GM13976 (cell line): ENCODE results near the gene RPA3.

ENCODE experiments used
- DNase-seq: peaks from one replicate; pipeline ENCODE4 v3.0.0; 2012; ENCODE audit warnings: low spot score
- CTCF ChIP-seq: IDR thresholded peaks from 2 replicates; pipeline ENCODE4 v1.5.1; 2012; ENCODE audit warnings: borderline replicate concordance, mild to moderate bottlenecking; ENCODE audit not compliant: insufficient read depth; ENCODE audit errors: extremely low read depth, missing control alignments, control extremely low read depth
- in situ Hi-C: fragments of 300-500 bp; cut with MboI; formaldehyde crosslinking; loops from one replicate; pipeline ENCODE4 v1.12.0; 2022; ENCODE audit warnings: low sequenced_read_pairs, mixed read lengths, inconsistent platforms; ENCODE audit not compliant: unreplicated experiment

Gene RPA3

GRCh38 chr7:7745258-7745657 lies 26.9 kb upstream of the RPA3 start:
- in situ Hi-C loops = no loop called here
- DNase-seq = no peak
- TF ChIP-seq CTCF = no peak

- in situ Hi-C loops = no loop called here
- TF ChIP-seq CTCF = no peak
- no peak for DNase-seq
These were observed 23.8 kb upstream of the RPA3 start for GRCh38 chr7:7742223-7742622.

- DNase-seq = no peak
- in situ Hi-C loops = no loop called here
- no peak for TF ChIP-seq CTCF
These were observed 21.6 kb upstream of the RPA3 start for GRCh38 chr7:7740037-7740355.

GRCh38 chr7:7739204-7740036 lies 21.0 kb upstream of the RPA3 start:
- in situ Hi-C loops = no loop called here
- DNase-seq = peak; percentile 16
- TF ChIP-seq CTCF = no peak

- no peak for DNase-seq
- no peak for TF ChIP-seq CTCF
- in situ Hi-C loops = no loop called here
These were observed 20.2 kb upstream of the RPA3 start for GRCh38 chr7:7738622-7739021.

- DNase-seq = no peak
- no peak for TF ChIP-seq CTCF
- in situ Hi-C loops = no loop called here
These were observed 19.8 kb upstream of the RPA3 start for GRCh38 chr7:7738177-7738576.
